Measurements from ENCODE around the gene TRAPPC12.

The TRAPPC12 gene

DNA sequence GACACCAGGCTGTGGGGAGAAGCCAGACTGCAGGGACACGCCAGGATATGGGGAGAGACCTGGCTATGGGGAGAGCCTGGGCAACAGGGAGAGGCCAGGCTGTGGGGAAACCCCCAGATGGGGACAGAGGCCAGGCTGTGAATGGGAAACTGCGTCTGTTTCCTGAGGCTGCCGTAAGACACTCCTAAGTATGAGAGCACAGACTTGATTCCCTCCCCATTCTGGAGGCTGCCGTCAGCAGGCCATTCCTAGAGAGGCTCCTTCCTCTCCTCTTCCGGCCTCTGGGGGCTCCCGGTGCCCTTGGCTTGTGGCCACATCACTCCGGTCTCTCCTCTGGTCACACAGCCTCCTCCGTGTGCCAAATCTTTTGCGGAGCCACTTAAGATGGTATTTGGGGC, 107.5 kb downstream of the TRAPPC12 start:
- Histone ChIP-seq H3K4me2 (ENCODE audit: low read depth, low read length, poor library complexity, severe bottlenecking) (no peak overlapping the region), H3K27ac (ENCODE audit: low read depth, low read length) (no peak overlapping the region), H3K79me2 (ENCODE audit: insufficient read depth, low read length) (no peaks in the 10 kb centered on the region), H3K9me3 (ENCODE audit: insufficient read depth, low read length) (no peaks in the 10 kb centered on the region), H2AFZ (ENCODE audit: low read depth, low read length, severe bottlenecking) (no peak overlapping the region), H3K4me3 (ENCODE audit: insufficient read depth, low read length, poor library complexity, severe bottlenecking) (no peak overlapping the region), H4K20me1 (ENCODE audit: low read depth, low read length) (no peaks in the 10 kb centered on the region), H3K9ac (ENCODE audit: low read length) (no peak overlapping the region), H3F3A (ENCODE audit: insufficient read depth) (no peaks in the 10 kb centered on the region), H3K36me3 (ENCODE audit: low read length) (no peaks in the 10 kb centered on the region), H3K27me3 (ENCODE audit: low read length) (no peaks in the 10 kb centered on the region), H3K9me2 (replicated peaks; ENCODE audit: insufficient read depth, low read length) (no peaks in the 10 kb centered on the region)
- no peak for TF ChIP-seq EZH2phosphoT487 (conservative IDR thresholded peaks at IDR 0.05; ENCODE audit: low read length)
- TF ChIP-seq CTCF (IDR thresholded peaks at IDR 0.05; ENCODE audit: insufficient read depth, low read length, poor library complexity, severe bottlenecking), result no peak

- no peak overlapping the region for H3K4me3 ChIP-seq (ENCODE audit: insufficient read depth, low read length, poor library complexity, severe bottlenecking)
- no peak overlapping the region for H3K9ac ChIP-seq (ENCODE audit: low read length)
- H3K9me3 ChIP-seq (ENCODE audit: insufficient read depth, low read length), result no peaks in the 10 kb centered on the region
- no peaks in the 10 kb centered on the region for H4K20me1 ChIP-seq (ENCODE audit: low read depth, low read length)
- H2AFZ ChIP-seq (ENCODE audit: low read depth, low read length, severe bottlenecking), result no peak overlapping the region
- H3K9me2 ChIP-seq (replicated peaks; ENCODE audit: insufficient read depth, low read length), result no peaks in the 10 kb centered on the region
- no peaks in the 10 kb centered on the region for H3F3A ChIP-seq (ENCODE audit: insufficient read depth)
- no peak overlapping the region for H3K27ac ChIP-seq (ENCODE audit: low read depth, low read length)
- H3K4me2 ChIP-seq (ENCODE audit: low read depth, low read length, poor library complexity, severe bottlenecking), result no peak overlapping the region
- no peak for TF ChIP-seq EZH2phosphoT487 (conservative IDR thresholded peaks at IDR 0.05; ENCODE audit: low read length)
- TF ChIP-seq CTCF (IDR thresholded peaks at IDR 0.05; ENCODE audit: insufficient read depth, low read length, poor library complexity, severe bottlenecking), result no peak
- no peaks in the 10 kb centered on the region for H3K27me3 ChIP-seq (ENCODE audit: low read length)
- H3K36me3 ChIP-seq (ENCODE audit: low read length), result no peaks in the 10 kb centered on the region
- H3K79me2 ChIP-seq (ENCODE audit: insufficient read depth, low read length), result no peaks in the 10 kb centered on the region
Observed at GRCh38 chr2:3487432-3487831, 107.9 kb downstream of the TRAPPC12 start.

- Histone ChIP-seq H3K4me2 (ENCODE audit: low read depth, low read length, poor library complexity, severe bottlenecking) (no peak overlapping the region), H3K9me3 (ENCODE audit: insufficient read depth, low read length) (no peaks in the 10 kb centered on the region), H3K9ac (ENCODE audit: low read length) (no peak overlapping the region), H3K27ac (ENCODE audit: low read depth, low read length) (no peak overlapping the region), H3K9me2 (replicated peaks; ENCODE audit: insufficient read depth, low read length) (no peaks in the 10 kb centered on the region), H3F3A (ENCODE audit: insufficient read depth) (no peaks in the 10 kb centered on the region), H3K36me3 (ENCODE audit: low read length) (no peaks in the 10 kb centered on the region), H4K20me1 (ENCODE audit: low read depth, low read length) (no peaks in the 10 kb centered on the region), H3K4me3 (ENCODE audit: insufficient read depth, low read length, poor library complexity, severe bottlenecking) (no peak overlapping the region), H2AFZ (ENCODE audit: low read depth, low read length, severe bottlenecking) (no peak overlapping the region), H3K79me2 (ENCODE audit: insufficient read depth, low read length) (no peaks in the 10 kb centered on the region), H3K27me3 (ENCODE audit: low read length) (no peaks in the 10 kb centered on the region)
- TF ChIP-seq CTCF (IDR thresholded peaks at IDR 0.05; ENCODE audit: insufficient read depth, low read length, poor library complexity, severe bottlenecking), result no peak
- TF ChIP-seq EZH2phosphoT487 (conservative IDR thresholded peaks at IDR 0.05; ENCODE audit: low read length), result no peak
Observed at GRCh38 chr2:3488061-3488531, 108.6 kb downstream of the TRAPPC12 start.

Data from SU-DHL-6 (cell line).